Measurements from ENCODE around the gene SPRR2B.
"Not testable (repeated sequence)": the region's sequence is repeated elsewhere in the genome, so short reads cannot be mapped to it uniquely, and the experiment has no call there.

Gene SPRR2B

GRCh38 chr1:153032677-153033308 lies 38.6 kb downstream of the SPRR2B start:
- no peak for DNase-seq

GRCh38 chr1:153032073-153032472 lies 39.3 kb downstream of the SPRR2B start:
- no peak for DNase-seq

- no peak for DNase-seq
These were observed 40.5 kb downstream of the SPRR2B start, which contains the start of gene SPRR1B for GRCh38 chr1:153030895-153031294. Gene SPRR1B (plus strand): TSS chr1:153031203. CDS start chr1:153032346, 1,143 bp downstream.

GRCh38 chr1:153028766-153029165 lies 42.6 kb downstream of the SPRR2B start:
- DNase-seq: no peak

DNA sequence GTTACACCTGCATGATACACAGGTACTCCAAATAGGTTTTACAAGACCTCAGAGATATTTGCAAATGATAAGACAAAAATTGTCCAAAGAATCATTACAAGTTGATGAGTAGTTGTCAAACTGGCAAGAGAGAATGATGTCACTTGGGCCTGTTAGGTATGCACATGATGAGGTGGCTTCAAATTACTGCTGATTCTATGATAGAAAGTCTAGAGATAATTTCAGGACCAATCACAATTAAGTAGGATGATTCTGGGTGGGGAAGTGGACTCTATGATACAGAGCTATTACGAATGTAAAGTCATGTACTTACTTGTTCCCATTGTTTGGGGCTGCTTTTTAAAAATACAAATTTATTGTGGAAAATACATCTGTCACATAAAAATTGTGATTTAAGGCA lies 45.6 kb downstream of the SPRR2B start:
- DNase-seq: no peak

DNA sequence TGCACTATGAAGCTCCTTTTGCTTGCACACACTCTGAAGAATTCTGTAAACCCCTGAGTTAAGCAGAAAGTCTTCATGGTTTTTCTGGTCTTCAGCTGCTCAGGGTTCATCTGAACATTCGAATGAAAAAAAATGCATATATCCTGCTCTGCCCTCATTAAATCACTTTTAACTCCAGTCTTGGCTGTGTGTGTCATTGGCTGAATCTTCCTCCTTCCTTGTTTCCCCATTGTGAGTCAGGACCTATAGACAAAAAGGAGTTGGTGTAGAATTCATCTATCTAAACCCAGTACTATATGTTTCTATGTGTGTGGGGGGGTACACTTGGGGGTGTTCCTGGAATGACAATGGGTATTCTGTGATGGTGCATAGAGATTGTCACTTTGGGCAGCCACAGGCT lies 47.0 kb downstream of the SPRR2B start:
- no peak for DNase-seq

DNA sequence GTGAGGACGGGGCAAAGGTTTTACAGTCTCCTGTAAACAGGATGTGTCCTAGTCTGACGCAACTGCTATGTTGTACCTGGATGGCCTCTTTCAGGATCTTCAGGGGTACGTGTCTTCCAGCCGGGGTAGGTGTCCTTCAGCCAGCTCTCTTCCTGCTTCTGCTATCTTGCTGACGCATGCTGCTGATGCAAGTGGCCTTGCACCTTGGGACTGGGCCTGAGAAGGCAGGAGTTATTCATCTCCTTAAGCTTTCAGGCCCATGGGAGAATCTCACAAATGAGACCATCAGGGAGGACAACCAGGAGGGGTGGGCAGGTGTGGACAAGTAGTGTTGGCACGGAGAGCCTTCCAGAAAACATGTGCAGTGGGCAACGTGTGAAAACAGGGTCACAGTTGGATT lies 48.3 kb downstream of the SPRR2B start:
- no peak for DNase-seq

DNA sequence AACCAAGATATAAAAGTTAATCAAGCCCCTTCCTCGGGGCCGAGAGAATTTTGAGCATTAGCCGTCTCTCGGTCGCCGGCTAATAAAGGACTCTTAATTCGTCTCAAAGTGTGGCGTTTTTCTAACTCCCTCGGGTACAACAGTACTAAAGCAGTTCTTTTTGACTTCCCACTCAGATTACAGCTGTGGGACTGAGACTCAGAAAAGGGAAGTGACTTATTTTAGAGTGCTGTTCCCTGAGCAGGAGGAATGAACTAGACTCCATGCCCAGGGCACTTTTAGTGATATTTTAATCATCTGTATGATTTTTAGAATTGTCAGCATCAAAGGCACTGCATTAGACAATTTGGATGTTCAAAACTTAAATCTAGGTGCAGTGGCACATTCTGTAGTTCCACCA lies 49.1 kb downstream of the SPRR2B start:
- DNase-seq: not testable (repeated sequence)

DNA sequence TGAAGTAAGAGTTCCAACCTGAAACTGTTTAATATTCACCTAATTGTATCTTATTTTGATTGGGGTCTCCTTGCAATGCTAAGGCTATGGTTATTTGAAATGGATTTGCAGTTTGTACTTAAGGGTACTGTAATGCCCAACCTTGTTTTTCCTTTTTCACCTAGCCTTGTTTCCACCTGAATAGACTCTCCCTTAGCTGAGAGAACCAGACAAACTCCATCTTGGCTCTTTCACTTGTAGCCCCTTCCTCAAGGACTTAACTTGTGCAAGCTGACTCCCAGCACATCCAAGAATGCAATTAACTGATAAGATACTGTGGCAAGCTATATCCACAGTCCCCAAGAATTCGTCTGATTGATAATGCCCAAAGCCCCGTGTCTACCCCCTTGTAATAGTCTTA lies 49.6 kb downstream of the SPRR2B start:
- DNase-seq: not testable (repeated sequence)

Data from activated CD4-positive, CD25-positive, alpha-beta regulatory T cell treated with anti-CD3 and anti-CD28 coated beads, Interleukin-2, amount 50 U/mL, for 72 hours (primary cell).